GM21515 (cell line): ENCODE data around the gene EXD2.
"Not testable (repeated sequence)": the region's sequence is repeated elsewhere in the genome, so short reads cannot be mapped to it uniquely, and the experiment has no call there.

Source experiments
- ATAC-seq: cut with Tn5 transposase; IDR thresholded peaks from one replicate; pipeline ENCODE4 v1.9.1; 2021; ENCODE audit not compliant: unreplicated experiment

EXD2 gene, protein sequence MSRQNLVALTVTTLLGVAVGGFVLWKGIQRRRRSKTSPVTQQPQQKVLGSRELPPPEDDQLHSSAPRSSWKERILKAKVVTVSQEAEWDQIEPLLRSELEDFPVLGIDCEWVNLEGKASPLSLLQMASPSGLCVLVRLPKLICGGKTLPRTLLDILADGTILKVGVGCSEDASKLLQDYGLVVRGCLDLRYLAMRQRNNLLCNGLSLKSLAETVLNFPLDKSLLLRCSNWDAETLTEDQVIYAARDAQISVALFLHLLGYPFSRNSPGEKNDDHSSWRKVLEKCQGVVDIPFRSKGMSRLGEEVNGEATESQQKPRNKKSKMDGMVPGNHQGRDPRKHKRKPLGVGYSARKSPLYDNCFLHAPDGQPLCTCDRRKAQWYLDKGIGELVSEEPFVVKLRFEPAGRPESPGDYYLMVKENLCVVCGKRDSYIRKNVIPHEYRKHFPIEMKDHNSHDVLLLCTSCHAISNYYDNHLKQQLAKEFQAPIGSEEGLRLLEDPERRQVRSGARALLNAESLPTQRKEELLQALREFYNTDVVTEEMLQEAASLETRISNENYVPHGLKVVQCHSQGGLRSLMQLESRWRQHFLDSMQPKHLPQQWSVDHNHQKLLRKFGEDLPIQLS

GRCh38 chr14:69191340-69192111, at the start of gene EXD2:
TSS of gene EXD2 (plus strand) at chr14:69191498. CDS start at chr14:69209471, 17,973 bp downstream.
- peak; percentile 72 for ATAC-seq

- no peak for ATAC-seq
These were observed 49.7 kb upstream of the EXD2 start for GRCh38 chr14:69141550-69141949.

DNA sequence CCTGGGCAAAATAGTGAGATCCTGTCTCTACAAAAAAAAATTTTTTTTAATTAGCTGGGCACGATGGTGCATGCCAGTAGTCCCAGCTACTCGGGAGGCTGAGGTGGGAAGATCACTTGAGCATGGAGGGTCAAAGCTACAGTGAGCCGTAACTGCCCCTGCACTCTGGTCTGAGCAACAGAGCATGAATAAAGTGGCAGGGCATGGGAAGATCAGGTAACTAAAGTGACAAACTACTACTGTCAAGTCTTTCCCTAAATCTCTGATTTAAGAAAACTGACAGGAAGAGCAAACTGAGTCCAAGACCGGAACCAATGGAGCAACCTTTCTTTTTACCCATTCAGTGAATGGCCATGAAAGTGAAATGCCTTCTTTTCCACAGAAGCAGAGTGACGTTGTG, 49.2 kb upstream of the EXD2 start:
- no peak for ATAC-seq

DNA sequence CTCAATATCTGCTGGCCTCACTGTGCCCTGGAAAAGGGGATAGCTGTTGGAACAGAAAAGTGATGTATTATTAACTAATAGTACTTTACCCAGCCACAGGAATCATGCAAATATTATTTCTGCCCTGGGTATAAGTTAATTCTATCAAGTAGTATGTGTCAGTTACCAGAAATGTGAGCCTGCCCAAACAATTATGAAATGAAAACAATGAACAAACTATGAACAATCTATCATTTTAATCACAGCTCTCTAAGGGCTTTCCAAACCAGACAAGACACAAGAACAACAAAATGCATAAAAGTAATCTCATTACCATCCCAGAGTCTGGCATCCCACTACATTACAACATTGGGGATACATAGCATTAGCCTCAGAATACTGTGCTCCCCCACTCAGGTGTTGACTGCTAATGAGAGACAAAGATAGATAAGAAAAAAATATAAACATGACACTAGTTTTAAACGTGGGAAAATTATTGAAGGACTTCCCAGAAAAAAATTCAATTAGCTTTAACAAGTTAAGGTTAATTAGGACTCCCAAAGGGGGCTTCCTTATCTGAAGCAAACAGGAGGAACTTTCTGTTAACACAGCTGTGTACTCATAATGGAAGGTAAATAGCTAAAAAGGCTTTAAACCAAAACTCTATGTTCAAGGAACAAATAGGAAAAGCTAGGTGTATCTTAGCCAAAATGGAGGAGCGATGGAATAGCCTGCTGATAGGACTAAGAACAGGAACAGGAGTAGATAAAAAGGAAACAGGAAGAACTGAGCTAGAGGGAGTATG, 41.6 kb upstream of the EXD2 start:
- no peak for ATAC-seq

DNA sequence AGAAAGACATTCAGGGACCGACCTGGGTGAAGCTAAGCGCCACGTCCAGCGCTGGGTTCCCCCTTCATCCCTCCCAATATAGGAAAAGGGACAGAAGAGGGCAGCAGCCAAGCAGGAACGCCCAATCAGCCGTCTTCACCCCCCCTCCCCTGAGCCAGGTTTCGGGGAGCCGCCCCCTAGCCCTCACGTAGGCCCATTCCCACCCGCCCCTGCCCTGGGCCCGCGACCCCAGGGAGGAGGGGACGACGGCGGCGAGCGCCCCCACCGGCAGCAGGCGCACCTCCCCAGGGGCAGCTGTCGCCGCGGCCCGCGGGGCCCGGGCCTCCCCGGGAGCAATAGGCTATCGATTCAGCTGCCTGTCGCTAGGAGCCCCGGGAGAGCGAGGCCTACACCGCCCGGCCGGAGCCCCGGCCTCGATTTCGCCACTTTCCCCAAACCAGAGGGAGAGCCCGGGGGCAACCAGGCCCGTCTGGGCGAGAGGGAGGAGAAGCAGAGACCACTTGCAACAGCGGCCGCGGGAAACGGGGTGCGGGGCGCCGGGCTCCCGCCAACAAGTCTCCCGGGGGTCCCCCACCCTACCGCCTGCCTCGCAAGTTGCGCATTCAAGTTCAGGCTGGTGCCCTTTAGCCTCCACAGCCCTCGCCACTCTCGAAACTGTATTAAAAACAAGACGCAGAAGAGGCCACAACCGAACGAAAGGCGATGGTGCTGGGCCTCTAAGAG, 39.7 kb upstream of the EXD2 start:
- ATAC-seq = peak; percentile 55

DNA sequence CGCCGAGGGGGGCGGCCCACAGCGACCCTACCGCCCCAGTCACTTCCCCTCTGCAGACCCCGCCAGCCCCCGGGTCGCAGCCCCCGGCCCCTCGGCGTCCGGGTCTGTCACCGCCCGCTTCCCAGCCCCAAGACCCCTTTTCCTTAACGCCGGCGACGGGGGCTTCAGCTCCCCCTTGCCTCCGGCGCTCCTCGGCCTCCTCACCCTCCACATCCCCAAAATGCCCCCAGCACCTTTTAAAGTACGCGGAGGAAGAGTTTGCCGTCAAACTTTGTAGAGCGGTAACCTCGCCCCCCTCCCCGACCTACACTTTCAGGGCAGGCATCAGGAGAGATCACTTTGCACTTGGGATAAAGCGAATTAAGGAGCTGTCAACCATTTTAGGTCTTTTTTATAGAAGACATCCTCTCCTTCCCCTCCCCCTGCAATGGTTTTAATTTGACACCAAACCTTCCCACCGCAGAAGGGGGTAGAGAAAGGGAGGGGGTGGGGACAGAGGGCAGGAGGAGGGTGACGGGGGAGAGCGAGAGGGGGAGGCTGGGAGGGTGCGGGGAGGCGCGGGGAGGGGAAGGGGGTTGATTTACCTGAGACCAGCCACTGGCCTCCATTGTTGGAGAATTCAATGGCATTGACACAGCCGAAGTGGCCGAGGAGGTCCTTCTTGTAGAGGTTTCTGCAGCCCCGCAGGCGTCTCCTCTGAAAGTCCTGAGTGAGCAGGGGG, 39.0 kb upstream of the EXD2 start:
- ATAC-seq = no peak

DNA sequence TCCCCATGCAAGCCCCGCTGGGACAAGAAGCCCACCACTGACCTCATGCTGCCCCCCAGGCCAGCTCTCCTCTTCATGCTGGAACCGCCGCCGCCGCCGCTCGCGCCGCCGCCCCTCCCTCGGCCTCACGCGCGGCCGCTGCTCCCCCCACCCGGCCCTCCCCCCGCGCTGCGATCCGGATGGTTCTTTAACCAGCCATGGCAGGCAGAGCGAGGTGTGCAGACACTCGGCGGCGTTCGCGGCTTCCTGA, 38.5 kb upstream of the EXD2 start, which contains the start of gene DCAF5:
Gene DCAF5 (minus strand): TSS at position 218 of the 250 bp plus-strand sequence. CDS start 141 bp downstream, at position 77.
- no peak for ATAC-seq

DNA sequence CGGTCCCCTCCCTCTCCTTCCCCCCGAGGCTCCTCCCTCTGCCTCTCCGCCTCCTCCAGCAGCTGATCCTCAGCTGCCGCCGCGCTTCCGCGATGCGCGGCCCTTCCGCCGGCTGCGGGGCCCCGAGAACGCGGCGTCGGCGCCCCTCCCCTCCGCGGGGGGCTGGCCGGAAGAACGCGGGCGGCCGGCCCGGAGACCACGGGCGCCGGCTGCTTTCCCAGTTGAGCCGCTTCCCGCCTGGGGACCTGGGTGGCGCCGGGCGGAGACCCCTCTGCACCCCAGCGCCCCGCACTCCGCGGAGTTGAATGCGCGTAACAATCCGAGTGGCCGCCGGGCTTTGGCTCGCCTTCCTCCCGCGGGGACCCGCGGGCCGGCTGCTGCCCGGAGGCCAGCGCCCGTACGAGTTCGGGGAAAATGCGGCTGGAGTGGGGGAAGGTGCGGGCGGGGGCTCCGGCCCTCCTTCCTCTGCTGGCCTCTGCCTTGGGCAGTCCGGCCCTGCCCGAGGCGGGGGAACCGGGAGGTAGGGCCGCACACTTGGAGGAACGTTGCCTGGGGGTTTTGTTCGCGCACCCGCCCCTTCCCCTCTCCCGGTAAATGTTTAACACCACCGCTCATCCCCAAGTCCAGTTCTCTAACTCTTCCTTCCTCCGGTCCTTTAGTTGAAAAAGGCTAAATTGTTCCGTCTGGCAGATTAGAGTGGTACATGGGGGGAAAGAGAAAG, 38.0 kb upstream of the EXD2 start:
- ATAC-seq = peak; percentile 84

DNA sequence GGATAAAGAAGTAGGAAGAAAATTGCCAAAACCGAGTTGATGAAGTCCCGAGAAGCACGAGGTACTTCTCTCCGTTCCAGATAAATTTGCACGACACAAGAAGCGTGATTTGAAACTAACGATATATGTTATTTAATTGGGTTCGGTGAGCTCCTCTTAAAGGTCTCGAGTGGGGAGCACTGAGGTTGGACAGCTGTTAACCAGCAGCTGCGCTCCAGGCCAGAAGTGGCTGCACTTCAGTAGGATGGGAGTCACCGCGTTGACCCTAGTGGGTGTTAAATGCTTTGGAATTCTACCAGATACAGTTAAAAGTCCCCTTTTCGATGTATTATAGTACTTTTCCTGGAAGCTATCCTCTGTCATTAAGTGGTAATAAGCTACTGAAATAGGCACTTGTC, 37.4 kb upstream of the EXD2 start:
- ATAC-seq = no peak

DNA sequence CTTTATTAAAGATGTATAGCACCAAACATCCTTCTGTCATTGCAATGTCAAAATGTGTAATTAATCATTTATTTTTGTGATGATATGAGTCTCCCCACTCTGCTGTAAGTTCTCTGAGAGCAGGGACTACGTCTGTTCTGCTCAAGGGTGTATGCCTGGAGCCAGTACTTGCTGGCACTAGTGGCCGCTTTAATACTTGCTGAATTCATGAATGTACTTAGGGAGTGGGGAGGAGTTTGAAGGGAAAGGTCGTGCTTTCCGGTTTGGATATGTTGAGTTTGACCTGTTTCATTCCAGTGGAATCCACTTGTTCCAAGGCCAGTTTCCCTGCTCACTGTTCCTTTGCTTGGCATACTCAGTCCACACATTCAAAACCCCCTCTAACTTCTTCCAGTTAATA, 36.5 kb upstream of the EXD2 start:
- ATAC-seq = no peak

DNA sequence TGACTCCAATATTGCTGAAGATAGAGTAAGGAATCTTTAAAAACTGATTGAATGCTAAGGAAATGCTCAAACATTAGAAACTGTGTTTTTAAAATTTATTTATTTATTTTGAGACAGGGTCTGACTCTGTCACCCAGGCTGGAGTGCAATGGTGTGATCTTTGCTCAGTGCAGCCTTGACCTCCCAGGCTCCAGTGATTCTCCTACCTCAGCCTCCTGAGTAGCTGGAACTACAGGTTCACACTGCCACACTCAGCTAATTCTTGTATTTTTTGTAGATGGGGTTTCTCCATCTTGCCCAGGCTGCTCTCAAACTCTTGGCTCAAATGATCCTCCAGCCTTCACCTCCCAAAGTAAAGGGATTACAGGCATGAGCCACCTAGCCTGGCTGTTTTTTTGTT, 35.1 kb upstream of the EXD2 start:
- ATAC-seq = no peak

DNA sequence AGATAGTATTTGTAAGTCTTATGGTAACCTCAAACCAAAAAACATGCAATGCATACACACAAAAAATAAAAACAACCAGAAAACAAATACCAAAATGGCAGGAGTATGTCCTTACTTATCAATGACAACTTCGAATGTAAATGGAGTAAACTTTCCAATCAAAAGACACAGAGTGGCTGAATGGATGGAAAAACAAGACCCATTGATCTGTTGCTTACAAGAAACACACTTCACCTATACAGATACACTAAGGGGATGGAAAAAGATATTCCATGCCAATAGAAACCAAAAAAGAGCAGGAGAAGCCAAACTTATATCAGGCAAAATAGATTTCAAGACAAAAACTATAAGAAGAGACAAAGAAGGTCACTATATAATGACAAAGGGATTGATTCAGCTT, 29.7 kb upstream of the EXD2 start:
- ATAC-seq = no peak

- not testable (repeated sequence) for ATAC-seq
These were observed 25.5 kb upstream of the EXD2 start for GRCh38 chr14:69165787-69166186.

DNA sequence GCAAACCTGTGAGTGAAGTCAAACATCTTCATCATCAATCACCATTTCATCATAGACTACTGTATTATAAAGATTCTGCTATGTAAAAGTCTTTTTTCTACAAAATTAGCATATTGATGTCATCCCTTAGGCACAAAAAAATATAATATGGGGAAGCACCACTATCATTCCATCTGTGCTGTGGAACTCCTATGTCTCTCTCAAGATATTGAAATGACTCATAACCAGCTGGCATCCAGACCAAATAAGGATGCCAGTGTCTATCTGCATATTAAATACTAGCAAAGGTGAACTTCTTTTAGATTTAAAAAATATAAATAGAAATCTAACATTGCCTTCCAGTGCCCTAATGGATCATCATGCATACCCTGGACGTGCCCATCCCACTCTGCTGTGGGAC, 20.5 kb upstream of the EXD2 start:
- no peak for ATAC-seq

DNA sequence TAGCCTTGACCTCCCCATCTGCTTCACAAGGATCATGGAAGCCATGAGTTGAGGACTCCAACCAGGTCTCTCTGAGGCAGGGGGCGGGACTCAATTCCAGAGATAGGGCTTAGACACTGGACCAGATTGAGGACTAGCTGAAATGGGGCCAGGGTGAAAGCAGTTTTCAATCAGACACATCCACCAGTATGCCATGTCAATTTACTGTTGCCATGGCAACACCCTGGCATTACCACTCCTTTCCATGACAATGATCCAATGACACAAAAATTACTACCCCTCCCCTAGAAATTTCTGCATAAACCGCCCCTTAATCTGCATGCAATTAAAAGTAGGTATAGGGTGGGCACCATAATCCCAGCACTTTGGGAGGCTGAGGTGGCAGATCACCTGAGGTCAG, 19.7 kb upstream of the EXD2 start:
- no peak for ATAC-seq

- ATAC-seq = no peak
These were observed 16.2 kb upstream of the EXD2 start for GRCh38 chr14:69175130-69175529.

- ATAC-seq = no peak
These were observed 9.8 kb upstream of the EXD2 start for GRCh38 chr14:69181491-69181890.

DNA sequence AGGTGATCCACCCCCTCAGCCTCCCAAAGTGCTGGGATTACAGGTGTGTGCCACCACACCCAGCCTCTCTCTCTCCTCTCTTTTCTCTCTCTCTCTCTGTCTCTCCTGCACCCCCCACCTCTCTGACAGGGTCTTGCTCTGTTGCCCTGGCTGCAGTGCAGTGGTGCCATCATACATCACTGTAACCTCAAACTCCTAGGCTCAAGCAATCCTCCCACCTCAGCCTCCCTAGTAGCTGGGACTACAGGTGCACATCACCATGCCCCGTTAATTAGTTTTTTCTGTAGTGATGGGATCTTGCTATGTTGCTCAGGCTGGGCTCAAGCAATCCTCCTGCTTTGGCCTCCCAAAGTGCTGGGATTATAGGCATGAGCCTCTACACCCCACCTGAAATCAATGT, 8.7 kb upstream of the EXD2 start:
- not testable (repeated sequence) for ATAC-seq

- ATAC-seq = no peak
These were observed 7.6 kb upstream of the EXD2 start for GRCh38 chr14:69183735-69184134.
